Uterus (tissue), 2 donors: ENCODE results near the gene CGB1.

ENCODE experiments used
- CTCF ChIP-seq, 4 experiments: fragments of 200-600 bp in 2 of 4; fragments of 450-650 bp in 2 of 4; sonication (generic) in 2 of 4; IDR thresholded peaks; one replicate each; pipeline ENCODE4 v1.5.1; 2016 to 2019; ENCODE audit warnings: antibody characterized with exemption in 4 of 4, mild to moderate bottlenecking in 2 of 4, moderate library complexity in 1 of 4
- POLR2A ChIP-seq, 2 donors: fragments of 450-650 bp; IDR thresholded peaks; one replicate each; pipeline ENCODE4 v1.6.1; 2016; ENCODE audit warnings: antibody characterized with exemption in 2 of 2, mild to moderate bottlenecking in 1 of 2, moderate library complexity in 1 of 2

GRCh38 chr19:49081273-49081672, 44.6 kb upstream of the CGB1 start:
- TF ChIP-seq CTCF (IDR thresholded peaks at IDR 0.05) (no peak), POLR2A (IDR thresholded peaks at IDR 0.05) (no peak)
